MM.1S (cell line): ENCODE data around the gene TRAPPC11.

Source experiments
- CTCF ChIP-seq: fragments of 300-600 bp; sonication (generic); IDR thresholded peaks from 2 replicates; pipeline ENCODE4 v1.5.1; 2016; ENCODE audit warnings: antibody characterized with exemption, low read length, mixed read lengths
- EZH2 ChIP-seq: fragments of 300-600 bp; sonication (generic); optimal IDR thresholded peaks from 2 replicates; pipeline ENCODE3; 2017; ENCODE audit warnings: low read depth, mild to moderate bottlenecking, antibody characterized with exemption, low read length, mixed read lengths

GRCh38 chr4:183681119-183681518 lies 22.0 kb downstream of the TRAPPC11 start:
- TF ChIP-seq EZH2 (no peak), CTCF (no peak)
